H1 (cell line): ENCODE results near the gene AFAP1L2. TPM values are rescaled to one million over a fixed set of nuclear protein-coding genes. Genes with fewer than 3 reads are reported as not detected.

Experiments used
- CTCF ChIA-PET: fragments of 300-600 bp; sonication (Branson Sonifier 250); formaldehyde crosslinking; loops from one replicate; lab custom pipeline; 2021; ENCODE audit not compliant: partially characterized antibody; lab: Charles Lee
- POLR2A ChIA-PET: fragments of 300-600 bp; sonication (Branson Sonifier 250); formaldehyde crosslinking; loops from one replicate; lab custom pipeline; 2021; ENCODE audit warnings: inconsistent platforms; ENCODE audit not compliant: partially characterized antibody; lab: Charles Lee
- DNase-seq, 2 experiments: peaks; one replicate each; pipeline versions ENCODE4 v3.0.0 to v3.0.0-alpha.2; 2010 to 2022; ENCODE audit warnings: low spot score in 2 of 2, low read depth in 1 of 2, mixed read lengths in 1 of 2
- FAIRE-seq: peaks from 2 replicates; lab custom pipeline; 2011; peaks lifted over from hg19 to GRCh38; lab: Jason Lieb, UNC
- H2AFZ ChIP-seq: 2 replicates; pipeline ENCODE4 v1.8.1; 2012; ENCODE audit warnings: low read length, inconsistent platforms
- H2AK5ac ChIP-seq: 2 replicates; pipeline ENCODE4 v1.6.1; 2013; ENCODE audit warnings: low read depth, low read length
- H2BK120ac ChIP-seq: replicated peaks from 2 replicates; pipeline ENCODE3; 2013; ENCODE audit warnings: low read depth, low read length, inconsistent platforms
- H2BK12ac ChIP-seq: 2 replicates; pipeline ENCODE4 v1.6.1; 2013; ENCODE audit warnings: low read depth, low read length
- H2BK15ac ChIP-seq: 2 replicates; pipeline ENCODE4 v1.6.1; 2013; ENCODE audit warnings: low read length
- H2BK20ac ChIP-seq: 2 replicates; pipeline ENCODE4 v1.6.1; 2013; ENCODE audit warnings: low read length
- H2BK5ac ChIP-seq: 2 replicates; pipeline ENCODE4 v1.6.1; 2013; ENCODE audit warnings: low read depth, low read length
- H3K14ac ChIP-seq: 2 replicates; pipeline ENCODE4 v1.6.1; 2013; ENCODE audit warnings: inconsistent platforms; ENCODE audit not compliant: insufficient read length
- H3K18ac ChIP-seq: 2 replicates; pipeline ENCODE4 v1.6.1; 2013; ENCODE audit warnings: low read length; ENCODE audit errors: extremely low read depth
- H3K23ac ChIP-seq: 2 replicates; pipeline ENCODE4 v1.6.1; 2013; ENCODE audit warnings: inconsistent platforms; ENCODE audit not compliant: insufficient read length
- H3K23me2 ChIP-seq: 2 replicates; pipeline ENCODE4 v1.6.1; 2013; ENCODE audit warnings: low read depth, low read length
- H3K27ac ChIP-seq: 2 replicates; pipeline ENCODE4 v1.6.1; 2011; ENCODE audit warnings: low read depth, low read length, inconsistent platforms
- H3K27me3 ChIP-seq, 4 experiments: replicated peaks in 1 of 4; 1 replicate in 1 of 4; 2 replicates in 3 of 4; pipeline versions ENCODE4 v1.6.1 to v1.8.1; 2011 to 2013; ENCODE audit warnings: low read length in 3 of 4, mild to moderate bottlenecking in 3 of 4, inconsistent platforms in 2 of 4, mixed read lengths in 2 of 4, moderate library complexity in 1 of 4; ENCODE audit not compliant: control insufficient read depth in 3 of 4, insufficient read depth in 3 of 4; ENCODE audit errors: extremely low read depth in 1 of 4
- H3K36me3 ChIP-seq, 4 experiments: 2 replicates each; pipeline versions ENCODE4 v1.6.1 to v1.8.1; 2011 to 2013; ENCODE audit warnings: mild to moderate bottlenecking in 4 of 4, low read length in 3 of 4, moderate library complexity in 2 of 4, control low read depth in 1 of 4, inconsistent platforms in 1 of 4; ENCODE audit not compliant: insufficient read depth in 4 of 4, control insufficient read depth in 2 of 4
- H3K4ac ChIP-seq: replicated peaks from 2 replicates; pipeline ENCODE3; 2013; ENCODE audit warnings: low read length, low read depth, mixed read lengths, inconsistent platforms; ENCODE audit not compliant: insufficient read length
- H3K4me1 ChIP-seq, 4 experiments: replicated peaks in 1 of 4; 1 replicate in 1 of 4; 2 replicates in 3 of 4; pipeline versions ENCODE4 v1.6.1 to v1.8.1; 2011 to 2013; ENCODE audit warnings: low read length in 3 of 4, inconsistent platforms in 2 of 4, mixed read lengths in 1 of 4; ENCODE audit not compliant: insufficient read depth in 4 of 4, control insufficient read depth in 3 of 4
- H3K4me2 ChIP-seq, 2 experiments: 2 replicates each; pipeline versions ENCODE4 v1.6.1 to v1.8.1; 2011 to 2013; ENCODE audit warnings: low read depth in 2 of 2, low read length in 2 of 2, control low read depth in 1 of 2, inconsistent platforms in 1 of 2, mild to moderate bottlenecking in 1 of 2; ENCODE audit not compliant: insufficient read depth in 1 of 2
- H3K4me3 ChIP-seq, 4 experiments: fragments of 200-600, 300-600 bp in 1 of 4; sonication (generic), shearing (Covaris generic), sonication (Bioruptor Twin) in 1 of 4; 2 replicates each; pipeline versions ENCODE4 v1.5.1 to v1.8.1; 2011 to 2016; ENCODE audit warnings: low read length in 4 of 4, low read depth in 3 of 4, control low read depth in 2 of 4, inconsistent platforms in 2 of 4, mild to moderate bottlenecking in 2 of 4, mixed read lengths in 1 of 4, moderate library complexity in 1 of 4; ENCODE audit not compliant: insufficient read depth in 2 of 4; ENCODE audit errors: extremely low read depth in 1 of 4
- H3K56ac ChIP-seq: replicated peaks from 2 replicates; pipeline ENCODE3; 2013; ENCODE audit warnings: low read depth, mild to moderate bottlenecking, mixed read lengths, low read length, inconsistent platforms; ENCODE audit not compliant: insufficient read length
- H3K79me1 ChIP-seq: 2 replicates; pipeline ENCODE4 v1.6.1; 2013; ENCODE audit warnings: low read depth, low read length, control low read depth
- H3K79me2 ChIP-seq, 2 experiments: 2 replicates each; pipeline versions ENCODE4 v1.6.1 to v1.8.1; 2012 to 2013; ENCODE audit warnings: low read length in 2 of 2, mild to moderate bottlenecking in 2 of 2, inconsistent platforms in 1 of 2; ENCODE audit not compliant: insufficient read depth in 2 of 2, control insufficient read depth in 1 of 2
- H3K9ac ChIP-seq, 4 experiments: replicated peaks in 1 of 4; 1 replicate in 1 of 4; 2 replicates in 3 of 4; pipeline versions ENCODE4 v1.6.1 to v1.8.1; 2011 to 2013; ENCODE audit warnings: low read depth in 3 of 4, low read length in 3 of 4, control low read depth in 2 of 4, mild to moderate bottlenecking in 2 of 4, moderate library complexity in 2 of 4, inconsistent platforms in 1 of 4; ENCODE audit errors: extremely low read depth in 1 of 4
- H3K9me3 ChIP-seq, 2 experiments: 2 replicates each; pipeline versions ENCODE4 v1.6.1 to v1.8.1; 2012 to 2013; ENCODE audit warnings: mild to moderate bottlenecking in 2 of 2, moderate library complexity in 2 of 2, control low read depth in 1 of 2, inconsistent platforms in 1 of 2, low read depth in 1 of 2, low read length in 1 of 2, mixed read lengths in 1 of 2; ENCODE audit not compliant: insufficient read depth in 2 of 2
- H4K20me1 ChIP-seq, 2 experiments: replicated peaks in 1 of 2; 2 replicates each; pipeline versions ENCODE3 to v1.8.1; 2011 to 2013; ENCODE audit warnings: inconsistent platforms in 2 of 2, low read length in 2 of 2, mild to moderate bottlenecking in 1 of 2; ENCODE audit not compliant: insufficient read depth in 2 of 2, control insufficient read depth in 1 of 2
- H4K5ac ChIP-seq: 2 replicates; pipeline ENCODE4 v1.6.1; 2013; ENCODE audit warnings: low read length, low read depth, mixed read lengths, inconsistent platforms; ENCODE audit not compliant: insufficient read length
- H4K8ac ChIP-seq: 2 replicates; pipeline ENCODE4 v1.8.0; 2013; ENCODE audit warnings: mild to moderate bottlenecking, moderate library complexity, low read length, inconsistent platforms; ENCODE audit not compliant: insufficient read depth; ENCODE audit errors: extremely low read depth
- H4K91ac ChIP-seq: replicated peaks from 2 replicates; pipeline ENCODE3; 2013; ENCODE audit warnings: low read length, mixed read lengths, inconsistent platforms; ENCODE audit not compliant: insufficient read length
- CTBP2 ChIP-seq: IDR thresholded peaks from 2 replicates; pipeline ENCODE4 v1.7.0; 2011; ENCODE audit warnings: borderline replicate concordance, mild to moderate bottlenecking, moderate library complexity, mixed read lengths, low read length; ENCODE audit not compliant: insufficient read depth, insufficient read length
- E2F6 ChIP-seq: IDR thresholded peaks from 2 replicates; pipeline ENCODE4 v1.6.1; 2012; ENCODE audit warnings: inconsistent platforms
- WGBS, 2 experiments: shearing (Covaris generic) in 1 of 2; methylation state at CpG; one replicate each; pipeline versions ENCODE4 v1.1.6 to v1.1.7; 2013 to 2015; ENCODE audit warnings: low lambda C conversion rate in 2 of 2, mixed read lengths in 2 of 2, inconsistent platforms in 1 of 2, low coverage in 1 of 2, missing lambda C conversion rate in 1 of 2; ENCODE audit not compliant: insufficient replicate concordance in 2 of 2, insufficient coverage in 1 of 2, insufficient read length in 1 of 2; ENCODE audit errors: extremely low coverage in 1 of 2, missing lambda C conversion rate in 1 of 2; 5-methylcytosine and 5-hydroxymethylcytosine counted together
- polyA plus RNA-seq, 7 experiments: library from polyadenylated mRNA; depleted of rRNA in 3 of 7; stranded (reverse) in 5 of 7; unstranded in 2 of 7; fragments of >200 nt in 5 of 7; fragments of 200-250 nt in 2 of 7; gene quantifications; 1 replicate in 5 of 7; 2 replicates in 1 of 7; 4 replicates in 1 of 7; pipeline versions ENCODE4 v1.2.1 to v1.2.3, GENCODE V29; 2011 to 2013; ENCODE audit warnings: missing spikeins in 2 of 7, mixed read lengths in 2 of 7
- total RNA-seq: library from RNA; stranded (reverse); fragmentation: NEBNext Ultra II Directional; extraction: Animal tissue kit (Norgen Biotek cat#: 25700); gene quantifications from 2 replicates; pipeline ENCODE4 v1.2.1, GENCODE V29; 2021

Gene AFAP1L2
- total and polyA plus RNA-seq, 2 of the 8 experiments (the other 6 are each of a cell fraction or from before 2014, with no cell fraction given), result 3.9 to 6.4 TPM

- 89% methylated on average over 10 of the region's 10 CpGs; no CpG with 5 or more reads in 1 of the 2 experiments for WGBS, 2 experiments
- Histone ChIP-seq H3K4ac (no peak overlapping the region), H3K14ac (no peak overlapping the region), H3K36me3 (no peaks in the 10 kb centered on the region), H3K4me2 (no peak overlapping the region), H3K27me3 (no peaks in the 10 kb centered on the region; a peak in 1 of 7 replicates), H4K8ac (no peak overlapping the region), H3K4me3 (no peak overlapping the region), H2BK20ac (no peak overlapping the region), H3K18ac (no peak overlapping the region)
- POLR2A ChIA-PET, result no interaction called here
- TF ChIP-seq CTBP2, result no peak
- TF ChIP-seq E2F6, result no peak
- TF ChIP-seq, all 59 proteins: peak for 0
- Histone ChIP-seq H4K5ac (no peak overlapping the region), H3K9me3 (no peaks in the 10 kb centered on the region), H3K79me2 (no peaks in the 10 kb centered on the region), H3K9ac (no peak overlapping the region), H3K23ac (no peak overlapping the region), H3K56ac (no peak overlapping the region), H4K91ac (no peak overlapping the region), H4K20me1 (no peaks in the 10 kb centered on the region), H2BK5ac (no peak overlapping the region), H3K27ac (no peak overlapping the region), H2BK12ac (no peak overlapping the region), H2AK5ac (no peak overlapping the region), H2BK15ac (no peak overlapping the region), H2BK120ac (no peak overlapping the region), H2AFZ (no peak overlapping the region), H3K23me2 (no peaks in the 10 kb centered on the region), H3K4me1 (no peaks in the 10 kb centered on the region; a peak in 2 of 7 replicates), H3K79me1 (no peaks in the 10 kb centered on the region)
- no peak for FAIRE-seq
- CTCF ChIA-PET, result interaction anchor here (0.8 to 5.0 kb wide), 5 partner anchors 21 to 172 kb away, joined by 3 to 24 read pairs (median 3); no protein-coding TSS in a partner anchor
- no peak for DNase-seq
Measured at GRCh38 chr10:114283091-114283490, 121.2 kb downstream of the AFAP1L2 start.
